Common myeloid progenitor, CD34-positive (primary cell): ENCODE data around the gene SPATA18.

Experiments
- CTCF ChIA-PET: fragments of 350-600 bp; sonication (Branson Sonifier 250); formaldehyde crosslinking; loops from one replicate; lab custom pipeline; 2021; ENCODE audit warnings: antibody characterized with exemption; lab: Charles Lee
- POLR2A ChIA-PET: fragments of 350-600 bp; sonication (Branson Sonifier 250); formaldehyde crosslinking; loops from one replicate; lab custom pipeline; 2021; ENCODE audit warnings: antibody characterized with exemption; lab: Charles Lee
- DNase-seq, 3 donors: peaks; one replicate each; pipeline versions ENCODE4 v3.0.0 to v3.0.0-alpha.2; 2013
- H3K27ac ChIP-seq, 2 experiments: 1 replicate in 1 of 2; 2 replicates in 1 of 2; pipeline ENCODE4 v1.7.0; 2013; ENCODE audit warnings: inconsistent platforms in 2 of 2, low read length in 2 of 2, mild to moderate bottlenecking in 2 of 2, low read depth in 1 of 2, moderate library complexity in 1 of 2; ENCODE audit not compliant: severe bottlenecking in 2 of 2, insufficient read depth in 1 of 2, poor library complexity in 1 of 2
- H3K27me3 ChIP-seq, 5 experiments: replicated peaks in 2 of 5; 1 replicate in 3 of 5; 2 replicates in 2 of 5; pipeline versions ENCODE4 v1.6.1 to v1.7.0; 2013; ENCODE audit warnings: low read length in 4 of 5, mild to moderate bottlenecking in 2 of 5, moderate library complexity in 2 of 5, inconsistent platforms in 1 of 5; ENCODE audit not compliant: insufficient read depth in 5 of 5, control insufficient read depth in 4 of 5
- H3K36me3 ChIP-seq, 4 experiments: 1 replicate in 2 of 4; 2 replicates in 2 of 4; pipeline versions ENCODE4 v1.6.1 to v1.7.0; 2013; ENCODE audit warnings: low read length in 3 of 4, control low read depth in 1 of 4, mild to moderate bottlenecking in 1 of 4; ENCODE audit not compliant: control insufficient read depth in 4 of 4, insufficient read depth in 4 of 4
- H3K4me1 ChIP-seq, 4 experiments: 1 replicate in 3 of 4; 2 replicates in 1 of 4; pipeline versions ENCODE4 v1.6.1 to v1.7.1; 2013; ENCODE audit warnings: low read length in 3 of 4, mild to moderate bottlenecking in 3 of 4, control low read depth in 1 of 4, inconsistent platforms in 1 of 4, moderate library complexity in 1 of 4; ENCODE audit not compliant: control insufficient read depth in 4 of 4, insufficient read depth in 4 of 4; ENCODE audit errors: control extremely low read depth in 1 of 4
- H3K4me3 ChIP-seq, 7 experiments: 1 replicate in 4 of 7; 2 replicates in 3 of 7; pipeline versions ENCODE4 v1.5.1 to v1.7.0; 2013; ENCODE audit warnings: mild to moderate bottlenecking in 7 of 7, low read length in 6 of 7, moderate library complexity in 6 of 7, inconsistent platforms in 2 of 7, low read depth in 2 of 7, control low read depth in 1 of 7; ENCODE audit not compliant: insufficient read depth in 4 of 7, control insufficient read depth in 1 of 7; ENCODE audit errors: extremely low read depth in 1 of 7
- H3K9me3 ChIP-seq, 5 experiments: 1 replicate in 4 of 5; 2 replicates in 1 of 5; pipeline versions ENCODE4 v1.6.1 to v1.7.1; 2013; ENCODE audit warnings: low read length in 4 of 5, mild to moderate bottlenecking in 2 of 5, inconsistent platforms in 1 of 5, low read depth in 1 of 5, moderate library complexity in 1 of 5; ENCODE audit not compliant: control insufficient read depth in 4 of 5, insufficient read depth in 2 of 5; ENCODE audit errors: control extremely low read depth in 1 of 5
- WGBS: methylation state at CpG from one replicate; pipeline ENCODE4 v1.1.5; 2013; ENCODE audit not compliant: insufficient coverage; 5-methylcytosine and 5-hydroxymethylcytosine counted together

Gene SPATA18

DNA sequence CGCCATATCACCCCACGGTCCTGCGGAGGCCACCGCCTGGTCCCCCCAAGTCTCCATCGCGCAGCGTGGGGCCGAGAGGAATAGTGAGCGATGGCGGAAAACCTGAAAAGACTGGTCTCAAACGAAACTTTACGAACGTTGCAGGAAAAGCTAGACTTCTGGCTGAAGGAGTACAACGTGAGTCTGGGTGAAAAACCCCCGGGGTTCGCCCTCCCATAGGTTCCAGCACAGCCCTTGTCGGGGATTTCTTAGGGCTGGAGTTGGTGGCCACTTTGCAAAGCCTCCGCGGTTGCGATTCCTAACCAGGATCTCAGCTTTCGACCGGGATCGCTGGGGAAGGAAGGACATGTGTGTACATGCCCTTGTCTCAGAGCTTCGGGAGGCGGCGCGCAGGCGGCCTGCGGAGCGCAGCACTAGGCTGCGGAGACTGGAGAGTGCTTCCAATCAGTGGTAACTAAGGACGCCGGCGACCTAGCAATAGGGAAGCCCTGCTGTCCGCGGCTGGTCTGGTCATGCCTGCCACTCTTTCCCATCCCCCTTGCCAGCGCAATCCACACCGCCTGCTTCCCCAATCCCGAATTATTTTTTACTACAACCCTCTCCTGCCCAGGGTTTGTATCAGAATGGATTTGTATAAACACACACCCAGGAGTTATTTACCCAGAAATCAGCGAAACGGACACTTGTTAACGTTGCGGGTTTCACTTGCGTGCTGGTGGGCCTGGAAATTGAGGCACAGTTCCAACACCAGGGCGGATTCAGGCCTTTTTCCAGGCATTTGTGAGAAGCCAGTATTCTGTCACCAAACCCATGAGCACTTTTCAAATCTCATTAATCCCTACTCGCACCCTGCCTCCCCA lies 741 bp downstream of the SPATA18 start:
- POLR2A ChIA-PET = no interaction called here
- Histone ChIP-seq H3K27me3 (peaks cover 25 to 80% (median 28%) of the 10 kb centered on the region in 5 experiments), H3K4me1 (peaks cover 0 to 19% (median 16%) of the 10 kb centered on the region in 4 experiments), H3K9me3 (peaks cover 0 to 1% (median 0%) of the 10 kb centered on the region in 5 experiments), H3K36me3 (no peaks in the 10 kb centered on the region), H3K4me3 (peak overlapping the region; percentile 29 to 76 (median 64)), H3K27ac (no peak overlapping the region)
- DNase-seq = peak; percentile 25 to 64 (median 39)
- CTCF ChIA-PET = no interaction called here
- 2% methylated on average over 44 of the region's 46 CpGs for WGBS

DNA sequence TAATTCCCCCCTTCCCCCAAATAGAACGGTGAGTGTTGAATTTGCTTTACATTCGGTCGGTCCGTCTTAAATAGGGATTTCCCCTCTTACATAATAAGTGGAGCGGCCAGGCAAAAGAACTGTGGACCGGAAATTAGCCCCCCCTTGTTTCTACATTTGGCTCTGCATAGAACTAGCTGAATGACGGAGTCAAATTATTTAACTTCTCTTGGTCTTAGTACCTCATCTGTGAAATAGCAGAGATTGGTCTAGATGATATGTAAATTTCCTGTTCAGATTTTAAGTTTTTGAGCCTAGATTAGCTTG lies 1.3 kb downstream of the SPATA18 start:
- Histone ChIP-seq H3K27ac (no peak overlapping the region), H3K4me3 (peak overlapping the region in 3 of 7 experiments; percentile 46 to 76 (median 64)), H3K36me3 (no peaks in the 10 kb centered on the region), H3K4me1 (peaks cover 0 to 19% (median 16%) of the 10 kb centered on the region in 4 experiments), H3K27me3 (peaks cover 25 to 75% (median 28%) of the 10 kb centered on the region in 5 experiments), H3K9me3 (peaks cover 0 to 1% (median 0%) of the 10 kb centered on the region in 5 experiments)
- POLR2A ChIA-PET = no interaction called here
- DNase-seq = peak in 2 of 3 donors; percentile 71 to 77
- CTCF ChIA-PET = no interaction called here
- WGBS = 6% methylated on average over 3 of the region's 7 CpGs

DNA sequence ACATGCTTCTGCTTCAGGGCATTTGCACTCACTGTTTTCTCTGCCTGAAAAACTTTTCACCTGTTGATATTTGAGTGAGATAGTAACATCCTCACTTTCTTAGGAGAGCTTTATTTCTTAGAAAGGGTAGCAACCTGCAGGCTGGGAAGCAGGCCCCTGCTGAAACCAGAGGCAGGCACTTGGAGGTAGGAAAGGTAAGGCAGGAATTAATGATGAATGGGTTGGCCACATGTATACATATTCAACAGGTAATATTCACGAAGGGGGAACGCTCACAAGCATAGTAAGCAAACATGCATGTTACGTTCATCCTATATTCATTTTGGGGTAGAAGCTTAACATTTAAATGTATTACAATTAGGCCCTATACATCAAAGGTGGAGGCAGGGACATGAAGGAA lies 3.1 kb downstream of the SPATA18 start:
- H3K27me3 ChIP-seq = peaks cover 24 to 63% (median 27%) of the 10 kb centered on the region in 5 experiments
- POLR2A ChIA-PET = no interaction called here
- H3K9me3 ChIP-seq = peaks cover 0 to 1% (median 0%) of the 10 kb centered on the region in 5 experiments
- H3K36me3 ChIP-seq = no peaks in the 10 kb centered on the region
- H3K4me1 ChIP-seq = peaks cover 0 to 19% (median 16%) of the 10 kb centered on the region in 4 experiments
- CTCF ChIA-PET = no interaction called here
- no peak overlapping the region for H3K27ac ChIP-seq
- no CpG with 5 or more reads among the region's 3 CpGs for WGBS
- DNase-seq = no peak
- H3K4me3 ChIP-seq = no peak overlapping the region

DNA sequence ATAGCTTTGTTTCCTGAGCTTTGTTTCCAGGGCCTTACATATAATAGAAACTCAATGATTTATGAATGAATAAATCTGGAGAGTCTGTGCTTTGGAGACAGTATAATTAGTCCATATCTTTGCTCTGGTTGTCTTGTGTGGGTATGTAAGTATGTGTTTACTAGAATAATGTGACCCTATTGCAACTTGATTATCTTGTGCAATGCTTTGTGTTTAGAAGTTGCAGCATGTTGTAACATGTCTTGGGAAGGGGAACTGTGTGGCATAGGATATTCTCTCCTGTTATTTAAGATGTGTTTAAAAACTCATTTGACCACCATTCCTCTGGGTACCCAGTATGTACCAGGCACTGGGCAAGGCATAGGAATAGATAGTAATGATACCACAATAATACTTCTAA lies 6.1 kb downstream of the SPATA18 start:
- ChIA-PET POLR2A (no interaction called here), CTCF (no interaction called here)
- H3K27me3 ChIP-seq = peaks cover 10 to 35% (median 17%) of the 10 kb centered on the region in 5 experiments
- H3K9me3 ChIP-seq = no peaks in the 10 kb centered on the region
- H3K4me3 ChIP-seq = no peak overlapping the region
- H3K36me3 ChIP-seq = no peaks in the 10 kb centered on the region
- no peak overlapping the region for H3K27ac ChIP-seq
- DNase-seq = no peak
- peaks cover 0 to 5% (median 3%) of the 10 kb centered on the region in 4 experiments for H3K4me1 ChIP-seq

DNA sequence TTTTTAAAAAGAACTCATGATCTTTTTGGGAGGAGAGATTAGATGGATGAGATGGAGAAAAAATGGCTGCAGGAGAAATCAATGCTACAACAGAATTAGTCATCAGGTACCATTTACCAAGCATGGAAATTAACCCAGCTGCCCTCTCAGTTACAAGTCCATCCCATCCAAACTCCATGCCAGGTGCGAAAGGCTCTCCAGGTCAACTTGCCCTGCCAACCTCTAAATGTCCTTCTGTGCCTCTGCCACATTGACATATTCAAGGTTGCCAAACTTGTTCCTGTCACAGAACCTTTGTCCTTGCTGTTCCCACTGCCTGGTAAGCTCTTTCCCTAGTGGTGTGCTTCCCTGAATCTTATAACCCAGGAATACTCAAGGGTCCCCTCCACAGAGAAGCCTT lies 7.2 kb downstream of the SPATA18 start:
- DNase-seq = no peak
- CTCF ChIA-PET = no interaction called here
- Histone ChIP-seq H3K27ac (no peak overlapping the region), H3K36me3 (no peaks in the 10 kb centered on the region), H3K4me1 (no peaks in the 10 kb centered on the region), H3K4me3 (no peak overlapping the region), H3K27me3 (peaks cover 4 to 24% (median 10%) of the 10 kb centered on the region in 5 experiments), H3K9me3 (no peaks in the 10 kb centered on the region)
- 100% methylated on average over 1 of the region's 1 CpG for WGBS
- POLR2A ChIA-PET = no interaction called here

DNA sequence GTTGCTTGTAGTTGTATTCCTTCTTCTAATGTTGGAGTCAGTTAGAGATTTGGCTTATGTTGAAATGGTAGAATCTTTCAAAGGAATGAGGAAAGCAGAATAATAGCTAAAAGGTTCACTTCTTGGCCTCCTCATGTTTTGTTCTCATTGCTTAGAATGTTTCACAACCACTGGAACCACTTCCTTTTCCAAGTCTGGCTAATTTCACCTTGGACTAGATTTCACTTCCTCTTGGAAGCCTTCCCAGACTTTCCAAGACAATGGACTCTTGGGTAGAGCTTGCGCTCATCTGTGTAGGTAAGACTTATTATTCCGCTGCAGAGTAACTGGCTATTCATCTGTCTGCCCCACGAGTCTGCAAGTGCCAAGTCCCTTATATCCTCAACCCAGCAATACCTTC lies 8.3 kb downstream of the SPATA18 start:
- WGBS = no CpG with 5 or more reads among the region's 3 CpGs
- H3K9me3 ChIP-seq = no peaks in the 10 kb centered on the region

DNA sequence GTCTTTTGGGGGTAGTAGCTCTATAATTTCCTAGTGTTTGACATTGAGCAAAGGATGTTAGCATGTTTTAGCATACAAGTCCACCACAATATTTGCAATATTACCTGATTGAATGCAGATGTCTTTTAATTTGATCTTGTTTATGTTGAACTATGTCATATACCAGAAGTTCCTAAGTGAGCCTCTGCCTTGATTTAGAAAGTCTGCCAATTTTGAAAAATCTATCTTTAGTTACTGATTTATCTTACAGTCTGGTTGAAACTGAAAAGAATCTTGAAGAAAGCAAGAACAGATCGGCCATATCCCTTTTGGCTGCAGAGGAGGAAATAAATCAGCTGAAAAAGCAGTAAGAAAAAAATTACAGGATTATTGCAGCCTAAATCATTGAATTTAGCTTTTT lies 18.5 kb downstream of the SPATA18 start:
- Histone ChIP-seq H3K36me3 (no peaks in the 10 kb centered on the region), H3K9me3 (peaks cover 0 to 5% (median 0%) of the 10 kb centered on the region in 5 experiments), H3K27me3 (peaks cover 0 to 8% (median 4%) of the 10 kb centered on the region in 5 experiments), H3K4me1 (no peaks in the 10 kb centered on the region), H3K27ac (no peak overlapping the region), H3K4me3 (no peak overlapping the region)
- 80% methylated on average over 1 of the region's 1 CpG for WGBS
- ChIA-PET POLR2A (interaction anchor here (0.6 kb wide), 1 partner anchor 43 kb away, joined by 3 read pairs; no protein-coding TSS in a partner anchor), CTCF (no interaction called here)
- DNase-seq = no peak

More for the DNA sequence above, 8.3 kb downstream of the SPATA18 start:
- no peak overlapping the region for H3K4me3 ChIP-seq
- no peaks in the 10 kb centered on the region for H3K4me1 ChIP-seq
- ChIA-PET POLR2A (no interaction called here), CTCF (no interaction called here)
- H3K27me3 ChIP-seq = peaks cover 0 to 15% (median 4%) of the 10 kb centered on the region in 5 experiments
- no peaks in the 10 kb centered on the region for H3K36me3 ChIP-seq
- no peak overlapping the region for H3K27ac ChIP-seq
- no peak for DNase-seq
